ENCODE results near the gene CD27.

Gene CD27

DNA sequence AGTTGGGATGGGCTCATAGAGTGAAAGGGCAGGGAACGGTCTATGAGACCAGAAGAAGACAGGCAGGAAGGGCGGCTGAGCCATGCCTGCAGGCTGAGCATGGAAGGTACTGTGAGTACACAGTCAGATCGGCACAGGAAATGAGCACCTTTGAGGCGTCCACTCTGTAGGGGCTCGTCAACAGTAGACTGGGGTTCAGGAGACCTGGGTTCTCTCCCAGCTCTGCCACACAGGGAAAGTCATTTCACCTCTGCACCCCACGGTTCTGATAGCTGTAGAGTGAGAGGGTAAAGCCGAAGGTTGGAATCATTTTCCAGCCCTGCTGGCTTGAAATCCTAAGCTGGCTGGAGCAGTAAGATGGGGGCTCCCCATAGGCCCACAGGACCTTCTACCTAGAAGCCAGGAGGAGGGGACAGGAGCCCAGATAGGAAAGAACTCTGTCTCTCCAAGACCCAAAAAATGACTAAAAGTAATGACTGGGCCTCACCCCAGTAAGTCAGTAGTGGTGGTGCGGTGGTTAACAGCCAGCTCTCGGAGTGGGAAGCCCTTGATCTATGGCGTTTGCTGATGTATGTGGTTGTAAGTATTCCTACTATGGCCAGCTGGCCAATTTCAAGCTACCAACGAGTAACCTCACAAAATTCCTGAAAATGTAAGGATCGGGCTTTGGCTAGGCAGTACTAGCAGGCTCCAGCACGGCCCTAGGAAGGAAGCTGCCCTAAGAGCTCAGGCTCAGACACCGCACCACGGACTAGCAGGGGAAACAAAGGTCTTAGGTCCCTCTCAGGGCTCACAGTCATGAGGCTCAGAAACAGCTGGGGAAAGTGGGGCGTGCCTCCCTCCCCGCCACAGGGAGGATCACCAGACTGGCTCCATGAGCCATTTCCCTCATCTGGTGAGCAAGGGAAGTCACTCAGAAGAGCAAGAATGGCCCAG lies 10.3 kb upstream of the CD27 start:
- FAIRE-seq = no peak

DNA sequence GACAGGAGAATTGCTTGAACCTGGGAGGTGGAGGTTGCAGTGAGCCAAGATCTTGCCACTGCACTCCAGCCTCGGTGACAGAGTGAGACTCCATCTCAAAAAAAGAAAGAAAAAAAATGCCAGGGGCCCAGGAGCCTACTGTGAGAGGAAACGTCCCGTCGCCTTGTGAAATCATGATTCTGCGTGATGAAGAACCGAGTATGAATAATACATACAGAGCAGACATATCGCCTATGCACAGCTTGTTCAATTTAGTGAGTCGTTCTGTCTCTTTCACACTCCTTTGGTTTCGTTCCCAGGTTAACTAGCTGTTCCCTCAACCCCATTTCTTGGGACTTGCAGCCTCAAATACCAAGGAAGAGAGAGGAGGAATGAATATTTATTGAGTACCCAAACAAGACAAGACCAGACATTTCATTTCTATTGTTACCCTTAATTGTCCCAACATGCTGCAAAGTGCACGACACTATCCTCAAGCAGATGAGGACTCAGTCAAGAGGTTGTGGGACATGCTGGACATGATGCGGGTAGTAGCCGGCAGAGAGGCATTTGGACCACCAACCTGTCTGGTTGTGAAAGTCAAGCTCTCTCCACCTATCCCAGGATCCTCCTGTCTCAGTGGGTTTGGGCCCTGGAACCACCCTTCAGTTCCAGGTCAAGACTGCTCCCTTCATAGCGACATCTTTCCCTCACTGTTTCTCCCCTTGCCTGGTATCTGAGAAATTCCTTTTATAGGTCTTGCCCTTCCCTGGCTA lies 8.6 kb upstream of the CD27 start:
- FAIRE-seq = no peak

GRCh38 chr12:6437586-6437985 lies 7.2 kb upstream of the CD27 start:
- no peak for FAIRE-seq

DNA sequence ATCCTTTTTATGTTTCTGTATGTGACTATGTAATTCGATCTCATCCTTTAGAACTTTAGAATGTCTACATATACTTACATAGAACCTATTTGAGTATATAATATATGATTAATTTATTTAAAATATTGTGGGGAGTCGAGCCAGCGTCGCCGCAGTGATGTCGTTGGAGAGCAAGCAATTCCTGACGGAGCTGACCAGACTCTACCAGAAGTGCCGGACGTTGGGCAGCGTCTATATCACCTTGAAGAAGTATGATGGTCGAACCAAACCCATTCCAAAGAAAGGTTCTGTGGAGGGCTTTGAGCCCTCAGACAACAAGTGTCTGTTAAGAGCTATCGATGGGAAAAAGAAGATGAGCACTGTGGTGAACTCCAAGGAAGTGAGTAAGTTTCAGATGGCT lies 6.4 kb upstream of the CD27 start:
- no peak for FAIRE-seq

GRCh38 chr12:6440391-6440790 lies 4.4 kb upstream of the CD27 start:
- FAIRE-seq = no peak

GRCh38 chr12:6442836-6443235 lies 1.9 kb upstream of the CD27 start:
- no peak for FAIRE-seq

- FAIRE-seq = no peak
Measured at GRCh38 chr12:6443361-6443983, 1.3 kb upstream of the CD27 start.

DNA sequence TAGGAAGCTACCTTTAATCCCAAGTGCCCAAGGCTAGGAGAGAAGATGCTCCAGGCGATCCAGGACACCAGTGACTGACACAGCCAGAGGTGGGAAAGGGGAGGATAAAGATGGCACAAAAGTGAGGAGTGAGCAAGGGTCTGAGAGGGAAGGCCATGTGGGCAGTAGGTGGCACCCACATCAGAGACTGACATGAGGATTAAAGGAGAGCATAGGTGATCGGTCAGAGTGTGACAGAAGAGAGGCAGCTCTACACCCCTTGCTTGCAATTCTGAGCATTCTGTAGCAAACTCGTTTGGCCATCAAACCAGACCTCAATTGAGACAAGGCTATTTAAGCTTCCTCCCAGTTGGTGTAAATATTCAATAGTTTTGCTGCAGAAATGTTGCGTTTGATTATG lies 724 bp upstream of the CD27 start:
- FAIRE-seq = no peak

GRCh38 chr12:6450091-6450868 lies 5.5 kb downstream of the CD27 start:
- FAIRE-seq = no peak

- no peak for FAIRE-seq
Measured at GRCh38 chr12:6450869-6451347, 6.2 kb downstream of the CD27 start.

DNA sequence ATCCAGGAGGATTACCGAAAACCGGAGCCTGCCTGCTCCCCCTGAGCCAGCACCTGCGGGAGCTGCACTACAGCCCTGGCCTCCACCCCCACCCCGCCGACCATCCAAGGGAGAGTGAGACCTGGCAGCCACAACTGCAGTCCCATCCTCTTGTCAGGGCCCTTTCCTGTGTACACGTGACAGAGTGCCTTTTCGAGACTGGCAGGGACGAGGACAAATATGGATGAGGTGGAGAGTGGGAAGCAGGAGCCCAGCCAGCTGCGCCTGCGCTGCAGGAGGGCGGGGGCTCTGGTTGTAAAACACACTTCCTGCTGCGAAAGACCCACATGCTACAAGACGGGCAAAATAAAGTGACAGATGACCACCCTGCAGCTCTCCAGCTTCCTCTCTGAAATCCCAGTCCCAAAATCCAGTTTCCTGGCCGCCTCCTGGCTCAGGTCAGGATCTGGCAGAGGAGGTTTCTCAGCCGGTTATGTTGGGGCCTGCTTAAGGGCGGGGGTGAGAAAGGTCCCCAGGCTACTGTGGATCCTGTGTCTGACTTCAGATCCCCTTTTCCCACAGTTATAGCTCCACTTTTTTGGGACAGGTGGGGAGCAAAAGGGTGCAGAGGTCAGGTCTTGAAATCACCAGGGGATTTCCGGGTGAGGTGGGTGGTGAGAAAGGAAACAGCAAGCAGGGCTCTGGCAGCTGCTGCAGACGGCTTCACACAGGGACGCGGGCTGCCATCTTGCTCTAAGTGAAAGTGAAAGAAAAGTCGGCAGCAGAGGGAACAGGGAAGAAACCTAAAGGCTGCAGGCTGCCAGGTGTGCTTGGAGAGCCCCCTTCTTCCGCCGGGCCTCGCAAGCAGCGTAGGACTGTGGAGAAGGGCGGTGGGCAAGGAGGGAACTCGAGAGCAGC lies 6.8 kb downstream of the CD27 start, which contains the start of gene TAPBPL:
Gene TAPBPL, plus strand, starts transcription at position 695 of the 897 bp plus-strand sequence. CDS start 207 bp downstream, outside the sequence.
- FAIRE-seq = no peak

DNA sequence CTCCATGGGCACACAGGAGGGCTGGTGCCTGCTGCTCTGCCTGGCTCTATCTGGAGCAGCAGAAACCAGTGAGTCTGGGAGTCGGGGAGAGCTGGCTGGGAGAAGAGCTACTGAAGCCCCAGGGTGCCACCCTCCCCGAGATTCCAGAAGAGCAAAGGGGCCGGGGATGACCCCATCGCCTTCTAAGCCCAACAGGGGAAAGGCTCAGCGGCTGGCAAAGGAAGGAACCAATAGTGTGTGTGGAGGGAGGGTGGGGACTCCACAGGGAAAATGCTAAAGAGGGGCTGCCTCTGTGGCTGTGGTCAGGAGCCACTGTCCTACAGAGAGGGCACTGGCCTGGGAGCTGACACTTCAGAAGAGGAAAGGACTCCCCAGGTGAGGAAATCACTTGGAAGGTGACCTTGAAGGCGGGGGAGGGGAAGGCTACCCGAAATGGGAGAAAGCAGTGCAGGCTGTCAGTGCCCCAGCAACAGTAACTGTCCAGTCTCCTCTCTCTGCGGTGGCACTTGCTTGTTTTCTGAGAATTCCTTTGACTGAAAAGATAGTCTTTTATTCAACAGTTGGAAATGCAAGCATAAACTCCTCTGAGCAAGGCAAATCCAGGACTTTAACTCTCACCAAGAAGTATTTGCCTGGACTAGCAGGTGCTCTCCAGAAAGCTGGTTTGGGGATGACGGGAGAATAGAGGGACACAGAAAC lies 7.6 kb downstream of the CD27 start:
- no peak for FAIRE-seq

GRCh38 chr12:6452944-6453630 lies 8.3 kb downstream of the CD27 start:
- FAIRE-seq = no peak

GRCh38 chr12:6457220-6457945 lies 12.6 kb downstream of the CD27 start:
- FAIRE-seq = no peak

GRCh38 chr12:6458281-6459003 lies 13.7 kb downstream of the CD27 start:
- no peak for FAIRE-seq

DNA sequence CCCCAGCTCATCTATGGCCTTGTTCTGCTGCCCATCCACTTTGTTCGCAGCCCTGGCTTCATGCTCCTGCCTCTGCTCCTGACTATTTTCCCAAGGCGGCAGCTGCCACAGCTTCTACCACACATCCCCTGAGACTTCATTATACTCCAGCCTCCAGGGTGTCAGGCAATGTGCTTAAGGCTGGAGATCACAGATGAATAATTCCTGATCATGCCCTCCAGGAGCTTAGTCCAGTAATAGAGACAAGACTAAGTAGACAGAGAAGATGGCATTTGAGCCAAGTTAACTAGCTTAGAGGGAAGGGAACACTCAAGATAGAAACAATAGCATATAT lies 14.2 kb downstream of the CD27 start:
- FAIRE-seq = no peak

GRCh38 chr12:6460751-6461371 lies 16.1 kb downstream of the CD27 start:
- no peak for FAIRE-seq
